Spinal cord (tissue), 10 donors: ENCODE measurements around the gene FOXM1. TPM values are rescaled to one million over a fixed set of nuclear protein-coding genes. Genes with fewer than 3 reads are reported as not detected.
A peak's percentile ranks its signal among the peaks of the same experiment; 100 is the strongest.

Experiments used
- DNase-seq, 6 donors: peaks; one replicate each; pipeline versions ENCODE4 v3.0.0 to v3.0.0-alpha.2; 2013 to 2015; ENCODE audit warnings: low spot score in 6 of 6, low read depth in 4 of 6
- H3K27ac ChIP-seq: one replicate; pipeline ENCODE4 v1.5.1; 2013; ENCODE audit warnings: low read depth, low read length, control low read depth
- H3K27me3 ChIP-seq: one replicate; pipeline ENCODE4 v1.6.1; 2013; ENCODE audit warnings: low read length; ENCODE audit not compliant: control insufficient read depth, insufficient read depth
- H3K36me3 ChIP-seq: one replicate; pipeline ENCODE4 v1.6.1; 2013; ENCODE audit warnings: low read length; ENCODE audit not compliant: control insufficient read depth, insufficient read depth
- H3K4me1 ChIP-seq: one replicate; pipeline ENCODE4 v1.6.1; 2013; ENCODE audit warnings: low read length; ENCODE audit not compliant: control insufficient read depth, insufficient read depth
- H3K4me3 ChIP-seq: one replicate; pipeline ENCODE4 v1.5.1; 2013; ENCODE audit warnings: low read depth, low read length, control low read depth
- H3K9me3 ChIP-seq: one replicate; pipeline ENCODE4 v1.6.1; 2013; ENCODE audit warnings: low read length; ENCODE audit not compliant: control insufficient read depth, insufficient read depth
- WGBS: methylation state at CpG from one replicate; pipeline ENCODE4 v1.1.5; 2013; ENCODE audit warnings: missing lambda C conversion rate; ENCODE audit not compliant: insufficient coverage; 5-methylcytosine and 5-hydroxymethylcytosine counted together
- polyA plus RNA-seq, 2 donors: library from polyadenylated mRNA; unstranded; fragments of 120-200 nt; gene quantifications; one replicate each; pipeline ENCODE4 v1.2.1, GENCODE V29; 2013; ENCODE audit not compliant: insufficient read length in 2 of 2
- total RNA-seq, 2 donors: library from RNA; depleted of rRNA in 1 of 2; stranded (reverse); fragments of 120-200 nt in 1 of 2; fragments of >200 nt in 1 of 2; gene quantifications; one replicate each; pipeline versions ENCODE4 v1.2.3 to v1.2.4, GENCODE V29; 2013 to 2014
- donor health status: healthy.

The FOXM1 gene
- total and polyA plus RNA-seq, 4 donors, result 3.0 to 28.8 (median 19.2) TPM

GRCh38 chr12:2813214-2814185, 63.5 kb downstream of the FOXM1 start:
- 42% methylated on average over 2 of the region's 10 CpGs for WGBS
- peak overlapping the region; percentile 99 for H3K27ac ChIP-seq
- peak overlapping the region; percentile 96 for H3K4me3 ChIP-seq
- H3K4me1 ChIP-seq, result peaks cover 3% of the 10 kb centered on the region
- H3K27me3 ChIP-seq, result no peaks in the 10 kb centered on the region
- H3K9me3 ChIP-seq, result no peaks in the 10 kb centered on the region
- DNase-seq, result peak in 5 of 6 donors; percentile 41 to 93 (median 56)
- H3K36me3 ChIP-seq, result peaks cover 17% of the 10 kb centered on the region

- peaks cover 3% of the 10 kb centered on the region for H3K4me1 ChIP-seq
- under 1% methylated on average over 47 of the region's 48 CpGs for WGBS
- peaks cover 7% of the 10 kb centered on the region for H3K36me3 ChIP-seq
- H3K9me3 ChIP-seq, result no peaks in the 10 kb centered on the region
- H3K27me3 ChIP-seq, result no peaks in the 10 kb centered on the region
- DNase-seq, result peak; percentile 96 to 100 (median 98)
- H3K4me3 ChIP-seq, result peak within 1 kb of the TSS; percentile 96
- peak within 1 kb of the TSS; percentile 99 for H3K27ac ChIP-seq
These were observed 64.4 kb downstream of the FOXM1 start, which contains the start of gene ITFG2 for GRCh38 chr12:2812290-2813213. ITFG2 (plus strand) TSS chr12:2812668; CDS start chr12:2812761, 93 bp downstream.

GRCh38 chr12:2811801-2812200, 65.2 kb downstream of the FOXM1 start:
- DNase-seq, result no peak
- Histone ChIP-seq H3K27me3 (no peaks in the 10 kb centered on the region), H3K9me3 (no peaks in the 10 kb centered on the region), H3K4me3 (peak overlapping the region; percentile 96), H3K4me1 (peaks cover 3% of the 10 kb centered on the region), H3K36me3 (peaks cover 2% of the 10 kb centered on the region), H3K27ac (peak overlapping the region; percentile 99)
- no CpG with 5 or more reads among the region's 5 CpGs for WGBS

Other genes starting within 250 kb of the FOXM1 start
- gene FKBP4, start 82.2 kb downstream of the FOXM1 start, total RNA-seq, result 10 to 100 TPM; 44.0 to 68.2 TPM
- gene FKBP4, start 82.2 kb downstream of the FOXM1 start, polyA plus RNA-seq, result 100 to 1,000 TPM; 110 to 132 TPM
- 10 to 100 TPM; 12.7 to 36.1 TPM for gene ITFG2, start 64.5 kb downstream of the FOXM1 start, total RNA-seq
- gene ITFG2, start 64.5 kb downstream of the FOXM1 start, polyA plus RNA-seq, result 10 to 100 TPM; 35.3 to 46.1 TPM
- 1 to 10 TPM; 1.9 to 3.4 TPM for gene NRIP2, start 42.1 kb downstream of the FOXM1 start, total RNA-seq
- 1 to 10 TPM; 5.1 to 8.2 TPM for gene NRIP2, start 42.1 kb downstream of the FOXM1 start, polyA plus RNA-seq
- gene TEX52, start 20.1 kb downstream of the FOXM1 start, total RNA-seq, result not detected
- 1 to 10 TPM in 1 of 2 donors, under 1 TPM in 1; 0.81 to 1.3 TPM for gene TEX52, start 20.1 kb downstream of the FOXM1 start, polyA plus RNA-seq
- 10 to 100 TPM; 31.2 to 33.2 TPM for gene RHNO1, start within 50 bp of the FOXM1 start, total RNA-seq
- 10 to 100 TPM; 55.9 to 59.9 TPM for gene RHNO1, start within 50 bp of the FOXM1 start, polyA plus RNA-seq
- gene TULP3, start 13.7 kb upstream of the FOXM1 start, total RNA-seq, result 10 to 100 TPM; 13.0 to 23.9 TPM
- 10 to 100 TPM; 24.6 to 29.6 TPM for gene TULP3, start 13.7 kb upstream of the FOXM1 start, polyA plus RNA-seq
- gene TEAD4, start 82.2 kb upstream of the FOXM1 start, total RNA-seq, result 1 to 10 TPM in 1 of 2 donors, under 1 TPM in 1; 0.99 to 2.7 TPM
- 1 to 10 TPM; 2.0 to 2.8 TPM for gene TEAD4, start 82.2 kb upstream of the FOXM1 start, polyA plus RNA-seq
- 10 to 100 TPM; 27.6 to 28.3 TPM for gene TSPAN9, start 200.2 kb upstream of the FOXM1 start, total RNA-seq
- 10 to 100 TPM; 33.4 to 40.1 TPM for gene TSPAN9, start 200.2 kb upstream of the FOXM1 start, polyA plus RNA-seq